Measurements from ENCODE around the gene PSMD8.

DNA sequence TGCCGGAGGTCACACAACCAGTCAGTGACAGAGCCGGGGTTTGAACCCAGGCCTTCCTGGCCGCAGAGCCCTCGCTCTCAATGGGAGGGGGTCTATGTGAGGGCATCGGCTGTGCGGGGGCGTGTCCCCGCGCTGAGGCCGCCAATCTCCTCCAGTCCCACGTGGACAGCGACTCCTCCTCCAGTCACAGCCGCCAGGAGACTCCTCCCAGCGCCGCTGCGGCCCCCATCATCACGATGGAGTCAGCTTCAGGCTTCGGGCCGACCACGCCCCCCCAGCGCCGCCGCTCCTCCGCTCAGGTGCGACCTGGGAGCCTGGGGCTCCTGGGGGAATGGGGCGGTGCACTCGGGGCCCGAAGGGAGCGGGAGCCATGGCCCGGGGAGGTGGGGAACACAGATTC lies 20.1 kb downstream of the PSMD8 start:
- TF ChIP-seq POLR2A (IDR thresholded peaks at IDR 0.05; ENCODE audit: low read depth, low read length) (no peak), POLR2AphosphoS5 (IDR thresholded peaks at IDR 0.05; ENCODE audit: low read depth, low read length) (no peak), TAF1 (IDR thresholded peaks at IDR 0.05; ENCODE audit: borderline replicate concordance, low read depth, low read length) (no peak)

Measured in GM12892 (cell line).